Glomerular visceral epithelial cell (primary cell): ENCODE results near the gene NLE1.
"Not testable (repeated sequence)": the region's sequence is repeated elsewhere in the genome, so short reads cannot be mapped to it uniquely, and the experiment has no call there.

ENCODE experiments used
- DNase-seq: peaks from one replicate; pipeline ENCODE4 v3.0.0-alpha.2; 2016; ENCODE audit errors: extremely low spot score

Gene NLE1

GRCh38 chr17:35129154-35129972 is 12.7 kb downstream of the NLE1 start:
- no peak for DNase-seq

- no peak for DNase-seq
Measured at GRCh38 chr17:35127751-35128514, 14.2 kb downstream of the NLE1 start.

- no peak for DNase-seq
Measured at GRCh38 chr17:35121315-35121714, 20.8 kb downstream of the NLE1 start, which contains the start of gene FNDC8. Gene FNDC8 (plus strand): TSS chr17:35121615. CDS start chr17:35121694, 79 bp downstream.

DNA sequence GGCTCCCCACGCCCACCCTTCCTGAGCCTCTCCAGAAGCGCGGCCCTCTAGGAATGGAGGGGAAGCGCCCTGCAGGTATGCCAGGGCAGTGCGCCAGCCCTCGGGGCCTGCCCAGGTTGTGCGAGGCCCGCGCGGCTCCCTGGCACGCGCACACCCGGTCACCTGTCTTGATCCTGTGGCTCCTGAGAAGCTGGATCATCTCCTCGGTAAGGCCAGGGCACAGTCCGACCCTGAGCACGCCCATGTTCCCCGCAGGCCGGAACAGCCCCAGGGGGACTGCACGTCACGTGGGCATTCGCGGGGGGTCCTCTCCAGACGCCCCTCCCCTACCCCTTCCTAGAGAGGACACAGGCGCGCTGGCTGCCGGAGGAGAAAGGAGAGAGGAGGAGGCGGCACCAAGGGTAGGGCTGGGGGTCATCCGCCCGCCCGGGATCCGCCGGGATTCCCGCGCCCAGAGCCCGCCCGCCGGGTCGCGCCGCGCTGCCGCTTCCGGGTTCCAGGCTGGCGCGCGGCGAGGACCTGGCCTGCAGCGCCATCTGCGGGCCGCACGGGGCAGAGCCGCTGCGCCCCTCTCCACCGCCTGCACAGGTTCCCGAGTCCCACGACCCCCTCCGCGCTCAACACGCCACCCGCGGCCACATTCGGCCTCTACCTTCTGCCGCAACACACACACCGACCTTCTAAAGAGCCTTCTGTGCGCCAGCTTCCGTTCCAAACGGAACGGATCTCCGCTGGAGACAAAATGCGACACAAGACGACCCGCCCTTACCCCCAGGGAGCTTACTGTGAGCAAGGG is 22.5 kb downstream of the NLE1 start, which contains the start of gene RAD51D:
TSS of gene RAD51D (minus strand) at position 491 of the 796 bp plus-strand sequence. CDS start at position 244, 247 bp downstream.
- peak; percentile 84 for DNase-seq

- peak; percentile 34 for DNase-seq
Measured at GRCh38 chr17:35117984-35118383, 24.1 kb downstream of the NLE1 start.

DNA sequence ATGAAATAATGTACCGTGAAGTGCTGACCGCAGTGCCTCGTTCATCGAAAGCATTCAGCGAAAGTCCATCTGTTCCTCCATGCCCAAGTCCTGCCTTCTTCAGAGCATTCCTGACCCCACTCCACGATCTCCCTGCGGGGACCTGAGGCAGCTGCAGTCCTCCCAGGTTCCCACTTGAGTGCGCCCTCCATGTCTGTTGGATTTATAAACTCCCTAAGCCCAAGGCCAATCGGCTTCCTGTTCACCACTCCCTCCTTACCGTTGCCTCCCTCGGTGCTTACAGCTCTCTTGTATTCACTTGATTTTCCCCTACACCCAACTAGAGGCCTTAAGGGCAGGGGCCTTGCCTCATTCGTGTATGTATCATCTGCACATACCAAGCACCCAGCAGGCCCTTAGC is 25.3 kb downstream of the NLE1 start:
- no peak for DNase-seq

DNA sequence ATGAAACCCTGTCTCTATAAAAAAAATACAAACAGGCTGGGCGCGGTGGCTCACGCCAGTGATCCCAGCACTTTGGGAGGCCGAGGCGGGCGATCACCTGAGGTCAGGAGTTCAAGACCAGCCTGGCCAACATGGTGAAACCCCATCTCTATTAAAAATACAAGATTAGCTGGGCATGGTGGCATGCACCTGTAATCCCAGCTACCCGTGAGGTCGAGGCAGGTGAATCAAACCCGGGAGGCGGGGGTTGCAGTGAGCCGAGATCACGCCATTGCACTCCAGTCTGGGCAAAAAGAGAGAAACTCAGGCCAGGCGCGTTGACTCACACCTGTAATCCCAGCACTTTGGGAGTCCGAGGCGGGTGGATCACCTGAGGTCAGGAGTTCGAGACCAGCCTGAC is 31.3 kb downstream of the NLE1 start:
- DNase-seq = not testable (repeated sequence)

GRCh38 chr17:35104844-35105450 is 37.2 kb downstream of the NLE1 start:
- DNase-seq = no peak

DNA sequence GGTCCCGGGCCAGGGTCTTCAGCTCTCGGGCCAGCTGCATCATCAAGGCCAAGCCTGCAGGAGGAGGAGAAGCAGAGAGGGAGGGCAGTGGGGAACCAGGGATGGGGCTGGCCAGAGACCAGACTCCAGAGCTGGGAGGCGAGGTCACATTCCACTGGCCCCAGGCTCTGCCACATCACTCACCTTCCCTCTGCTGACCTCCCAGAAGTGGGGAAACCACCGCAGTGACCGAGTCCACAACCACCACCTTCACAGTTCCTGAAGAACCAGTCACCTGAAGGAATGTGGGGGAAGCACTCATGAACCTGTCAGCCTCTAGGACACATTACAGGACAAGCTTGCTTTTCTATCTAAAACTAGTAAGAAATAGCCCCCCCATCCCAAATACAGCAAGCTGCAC is 38.8 kb downstream of the NLE1 start:
- DNase-seq = peak; percentile 35

GRCh38 chr17:35101725-35102124 is 40.4 kb downstream of the NLE1 start:
- DNase-seq = no peak

DNA sequence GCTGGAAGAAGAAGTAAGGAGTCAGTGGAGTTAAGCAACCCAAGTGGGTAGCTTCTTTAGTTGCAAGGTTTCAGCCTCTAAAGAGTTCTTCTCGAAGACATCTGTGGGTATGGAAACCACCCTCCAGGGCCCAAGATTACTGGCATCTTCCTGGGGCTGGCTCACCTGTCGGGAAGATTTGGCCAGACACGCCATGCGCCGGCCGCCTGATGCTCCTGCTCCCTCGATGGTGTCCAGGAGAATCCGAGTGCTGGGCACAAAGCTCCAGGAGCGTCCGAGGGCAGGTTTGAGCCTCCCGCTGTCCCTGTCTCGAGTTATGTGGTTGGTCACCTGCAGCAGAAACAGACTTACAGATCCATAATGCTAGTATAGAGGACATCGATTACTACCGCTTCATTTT is 41.1 kb downstream of the NLE1 start:
- no peak for DNase-seq

GRCh38 chr17:35099908-35100307 is 42.2 kb downstream of the NLE1 start:
- no peak for DNase-seq

- DNase-seq = no peak
Measured at GRCh38 chr17:35097776-35098175, 44.3 kb downstream of the NLE1 start.

GRCh38 chr17:35095741-35096140 is 46.4 kb downstream of the NLE1 start:
- no peak for DNase-seq

DNA sequence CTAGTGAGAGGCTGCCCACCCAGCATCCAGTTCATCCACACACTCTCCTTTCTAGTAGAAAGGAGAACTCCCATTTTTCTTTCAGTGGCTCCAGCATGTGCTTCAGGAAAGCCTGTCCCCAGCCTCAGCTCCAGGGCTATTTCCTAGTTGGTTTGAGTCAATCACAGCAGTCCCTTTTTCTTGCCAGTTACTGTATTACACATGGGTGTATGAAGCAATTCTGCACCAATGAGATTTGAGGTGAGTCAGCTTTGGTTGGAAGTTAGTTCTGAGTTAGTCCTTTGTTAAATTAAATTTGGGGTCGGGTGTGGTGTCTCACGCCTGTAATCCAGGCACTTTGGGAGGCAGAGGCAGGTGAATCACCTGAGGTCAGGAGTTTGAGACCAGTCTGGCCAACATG is 47.2 kb downstream of the NLE1 start:
- DNase-seq = peak; percentile 48

DNA sequence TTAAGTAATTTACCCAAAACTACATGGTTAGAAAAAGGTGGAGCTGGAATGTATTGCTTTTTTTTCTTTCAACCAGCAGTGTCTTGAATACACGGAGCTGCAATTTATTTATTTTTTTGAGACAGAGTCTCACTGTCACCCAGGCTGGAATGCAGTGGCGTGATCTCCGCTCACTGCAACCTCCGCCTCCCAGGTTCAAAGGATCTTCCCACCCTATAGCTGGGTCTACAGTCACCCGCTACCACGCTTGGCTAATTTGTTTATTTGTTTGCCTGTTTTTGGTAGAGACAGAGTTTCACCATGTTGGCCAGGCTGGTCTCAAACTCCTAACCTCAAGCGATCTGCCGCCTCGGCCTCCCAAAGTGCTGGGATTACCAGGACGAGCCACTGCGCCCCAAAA is 51.4 kb downstream of the NLE1 start:
- DNase-seq = not testable (repeated sequence)

- peak; percentile 74 for DNase-seq
Measured at GRCh38 chr17:35089586-35090296, 52.4 kb downstream of the NLE1 start.

- DNase-seq = peak; percentile 90
Measured at GRCh38 chr17:35088881-35089585, 53.1 kb downstream of the NLE1 start.

- peak; percentile 68 for DNase-seq
Measured at GRCh38 chr17:35088356-35088880, 53.7 kb downstream of the NLE1 start.
